Ovary (tissue), 9 donors: ENCODE results near the gene CBFB. TPM values are rescaled to one million over a fixed set of nuclear protein-coding genes. Genes with fewer than 3 reads are reported as not detected.
A peak's percentile ranks its signal among the peaks of the same experiment; 100 is the strongest.

Experiments used
- DNase-seq, 5 donors: peaks; one replicate each; pipeline ENCODE4 v3.0.0-alpha.2; 2019 to 2020
- H3K27ac ChIP-seq, 2 donors: fragments of 200-600 bp; one replicate each; pipeline versions ENCODE4 v1.5.1 to v1.8.0; 2019 to 2022
- H3K27me3 ChIP-seq: fragments of 200-600 bp; one replicate; pipeline ENCODE4 v1.8.0; 2022
- H3K36me3 ChIP-seq: fragments of 200-600 bp; sonication (generic); one replicate; pipeline ENCODE4 v1.5.1; 2019
- H3K4me1 ChIP-seq: one replicate; pipeline ENCODE4 v1.8.1; 2013; ENCODE audit warnings: mild to moderate bottlenecking, moderate library complexity; ENCODE audit not compliant: insufficient read depth
- H3K4me3 ChIP-seq: fragments of 200-600 bp; sonication (generic); one replicate; pipeline ENCODE4 v1.5.1; 2017
- H3K9me3 ChIP-seq, 2 donors: fragments of 200-600 bp in 1 of 2; sonication (generic) in 1 of 2; one replicate each; pipeline versions ENCODE4 v1.5.1 to v1.8.1; 2013 to 2019; ENCODE audit warnings: mild to moderate bottlenecking in 1 of 2, moderate library complexity in 1 of 2
- EP300 ChIP-seq: sonication (generic); formaldehyde crosslinking; IDR thresholded peaks from one replicate; pipeline ENCODE4 v1.6.1; 2017; ENCODE audit warnings: antibody characterized with exemption
- POLR2A ChIP-seq: fragments of 450-650 bp; IDR thresholded peaks from one replicate; pipeline ENCODE4 v1.6.1; 2017; ENCODE audit warnings: antibody characterized with exemption, mild to moderate bottlenecking, moderate library complexity
- WGBS, 3 donors: extraction: QIAGEN DNeasy Blood & Tissue Kit in 1 of 3; methylation state at CpG; one replicate each; pipeline versions ENCODE4 v1.1.5 to v1.1.7; 2013 to 2017; 5-methylcytosine and 5-hydroxymethylcytosine counted together
- intact Hi-C, 4 donors: fragments of 100-400 bp; cut with DNase I; formaldehyde crosslinking; loops; one replicate each; pipeline versions ENCODE4 v1.11.0 to v1.15.1; 2022 to 2023
- polyA plus RNA-seq, 2 donors: library from polyadenylated mRNA; stranded (reverse); fragments of 200-250 nt in 1 of 2; fragments of 350-450 nt in 1 of 2; fragmentation: Illumina TruSeq in 1 of 2; extraction: RNeasy Lipid Tissue Mini Kit (QIAGEN cat#74804) in 1 of 2; gene quantifications; one replicate each; pipeline ENCODE4 v1.2.3, GENCODE V29; 2013 to 2014
- total RNA-seq, 7 donors: library from RNA; depleted of rRNA in 2 of 7; stranded (reverse); fragments of >200 nt in 2 of 7; fragmentation: NEBNext Ultra II Directional in 3 of 7; extraction: Animal tissue kit (Norgen Biotek cat#: 25700) in 3 of 7; gene quantifications; one replicate each; pipeline versions ENCODE4 v1.1.0 to v1.2.4, GENCODE V29; 2016 to 2023
- TF ChIP-seq, protein P1 (sequence below), 3 donors: fragments of 450-650 bp in 2 of 3; fragments of 200-600 bp in 1 of 3; IDR thresholded peaks; one replicate each; pipeline versions ENCODE4 v1.5.1 to v1.8.0; 2016 to 2022; ENCODE audit warnings: antibody characterized with exemption in 3 of 3, mild to moderate bottlenecking in 1 of 3
- donor health status: DM: no; HTN: no; CAD: no; lungs with moderate emphysema.
- donor health status: DM: no; HTN: no; CAD: no.
- donor health status: Bipolar disorder and iron deficiency.
- donor health status: DM: yes; HTN: yes; CAD: no.
- donor health status: DM: no; HTN: no; CAD: no.
- donor health status: DM: yes; HTN: yes; CAD: no.

CBFB gene
- total and polyA plus RNA-seq, 9 donors: 19.2 to 58.3 (median 46.7) TPM

DNA sequence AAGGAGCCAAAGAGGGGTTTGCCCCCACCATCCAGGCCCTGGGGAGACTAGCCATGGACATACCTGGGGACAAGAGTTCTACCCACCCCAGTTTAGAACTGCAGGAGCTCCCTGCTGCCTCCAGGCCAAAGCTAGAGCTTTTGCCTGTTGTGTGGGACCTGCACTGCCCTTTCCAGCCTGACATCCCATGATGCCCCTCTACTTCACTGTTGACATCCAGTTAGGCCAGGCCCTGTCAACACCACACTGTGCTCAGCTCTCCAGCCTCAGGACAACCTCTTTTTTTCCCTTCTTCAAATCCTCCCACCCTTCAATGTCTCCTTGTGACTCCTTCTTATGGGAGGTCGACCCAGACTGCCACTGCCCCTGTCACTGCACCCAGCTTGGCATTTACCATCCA lies 19.8 kb upstream of the CBFB start:
- TF ChIP-seq EP300 (no peak), POLR2A (no peak)
- TF ChIP-seq, protein P1, sequence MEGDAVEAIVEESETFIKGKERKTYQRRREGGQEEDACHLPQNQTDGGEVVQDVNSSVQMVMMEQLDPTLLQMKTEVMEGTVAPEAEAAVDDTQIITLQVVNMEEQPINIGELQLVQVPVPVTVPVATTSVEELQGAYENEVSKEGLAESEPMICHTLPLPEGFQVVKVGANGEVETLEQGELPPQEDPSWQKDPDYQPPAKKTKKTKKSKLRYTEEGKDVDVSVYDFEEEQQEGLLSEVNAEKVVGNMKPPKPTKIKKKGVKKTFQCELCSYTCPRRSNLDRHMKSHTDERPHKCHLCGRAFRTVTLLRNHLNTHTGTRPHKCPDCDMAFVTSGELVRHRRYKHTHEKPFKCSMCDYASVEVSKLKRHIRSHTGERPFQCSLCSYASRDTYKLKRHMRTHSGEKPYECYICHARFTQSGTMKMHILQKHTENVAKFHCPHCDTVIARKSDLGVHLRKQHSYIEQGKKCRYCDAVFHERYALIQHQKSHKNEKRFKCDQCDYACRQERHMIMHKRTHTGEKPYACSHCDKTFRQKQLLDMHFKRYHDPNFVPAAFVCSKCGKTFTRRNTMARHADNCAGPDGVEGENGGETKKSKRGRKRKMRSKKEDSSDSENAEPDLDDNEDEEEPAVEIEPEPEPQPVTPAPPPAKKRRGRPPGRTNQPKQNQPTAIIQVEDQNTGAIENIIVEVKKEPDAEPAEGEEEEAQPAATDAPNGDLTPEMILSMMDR (IDR thresholded peaks at IDR 0.05): no peak
- WGBS, 3 donors: 73 to 86% (median 78%) methylated on average over 1 of the region's 1 CpG
- Histone ChIP-seq H3K4me1 (peaks cover 4% of the 10 kb centered on the region), H3K4me3 (no peak overlapping the region), H3K27me3 (no peaks in the 10 kb centered on the region), H3K36me3 (no peaks in the 10 kb centered on the region), H3K9me3 (no peaks in the 10 kb centered on the region), H3K27ac (no peak overlapping the region)
- no peak for DNase-seq
- intact Hi-C loops: no loop called here

- Histone ChIP-seq H3K4me1 (peaks cover 6% of the 10 kb centered on the region), H3K36me3 (no peaks in the 10 kb centered on the region), H3K27ac (no peak overlapping the region), H3K27me3 (no peaks in the 10 kb centered on the region), H3K9me3 (no peaks in the 10 kb centered on the region), H3K4me3 (no peak overlapping the region)
- intact Hi-C loops: no loop called here
- 75 to 92% (median 86%) methylated on average over 2 of the region's 2 CpGs for WGBS, 3 donors
- TF ChIP-seq, protein P1 (IDR thresholded peaks at IDR 0.05): no peak
- TF ChIP-seq EP300: no peak
- no peak for TF ChIP-seq POLR2A
- no peak for DNase-seq
Measured at GRCh38 chr16:67011274-67011673, 17.7 kb upstream of the CBFB start.

- DNase-seq: peak in 3 of 5 donors; percentile 41 to 56 (median 50)
- Histone ChIP-seq H3K27me3 (no peaks in the 10 kb centered on the region), H3K4me3 (peak overlapping the region; percentile 48), H3K9me3 (no peaks in the 10 kb centered on the region), H3K4me1 (peaks cover 6% of the 10 kb centered on the region), H3K36me3 (no peaks in the 10 kb centered on the region), H3K27ac (peak overlapping the region; percentile 56 to 76)
- TF ChIP-seq POLR2A (no peak), EP300 (no peak)
- TF ChIP-seq, protein P1 (IDR thresholded peaks at IDR 0.05): no peak
- 4 to 6% (median 6%) methylated on average over 13 to 21 of the region's 21 CpGs for WGBS, 3 donors
- intact Hi-C loops: no loop called here
Measured at GRCh38 chr16:67013233-67013822, 15.6 kb upstream of the CBFB start.

DNA sequence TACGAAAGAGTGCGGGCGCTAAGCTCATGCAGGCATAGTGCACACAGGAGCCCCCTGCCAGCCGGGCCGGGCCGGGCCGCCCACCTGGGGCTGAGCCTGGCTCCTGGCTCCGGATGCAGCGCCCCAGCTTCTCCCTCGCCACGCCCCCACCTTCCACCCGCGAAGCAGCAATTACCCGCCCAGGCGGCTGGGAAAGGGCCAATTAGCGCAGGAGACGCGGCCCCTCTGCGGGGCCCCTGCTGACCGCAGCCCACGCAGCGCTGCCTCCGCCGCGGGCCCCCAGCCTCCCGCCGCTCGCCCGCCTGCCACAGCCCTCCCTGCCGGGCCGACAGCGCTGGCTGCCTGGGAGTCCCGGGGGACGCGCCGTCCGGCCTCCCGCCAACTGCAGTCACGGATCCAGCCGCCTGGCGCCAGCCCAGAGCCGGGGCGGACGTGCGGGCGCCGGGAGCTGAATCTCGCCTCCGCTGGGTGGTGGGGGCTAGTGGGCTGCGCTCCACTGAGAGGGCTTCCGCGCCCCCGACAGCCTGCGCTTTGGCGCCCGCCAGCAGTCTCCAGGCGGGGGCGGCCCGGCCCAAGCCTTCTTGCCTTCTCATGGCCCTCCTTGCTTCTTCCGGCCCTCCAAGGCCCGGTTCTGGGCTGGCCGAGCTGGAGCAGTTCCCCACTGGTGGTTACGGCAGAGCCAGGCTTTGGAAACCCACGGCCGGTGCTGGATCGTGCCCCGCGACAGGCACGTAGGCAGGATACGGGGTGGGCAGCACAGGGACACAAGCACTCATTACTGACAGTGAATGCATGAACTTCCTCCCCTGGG lies 14.9 kb upstream of the CBFB start:
- DNase-seq: peak; percentile 89 to 95 (median 93)
- peak overlapping the region; percentile 48 for H3K4me3 ChIP-seq
- H3K27ac ChIP-seq: peak overlapping the region; percentile 56 to 76
- H3K36me3 ChIP-seq: no peaks in the 10 kb centered on the region
- H3K4me1 ChIP-seq: peaks cover 6% of the 10 kb centered on the region
- H3K9me3 ChIP-seq: no peaks in the 10 kb centered on the region
- intact Hi-C loops: no loop called here
- 0 to 1% (median 1%) methylated on average over 37 to 70 of the region's 70 CpGs for WGBS, 3 donors
- H3K27me3 ChIP-seq: no peaks in the 10 kb centered on the region
- no peak for TF ChIP-seq EP300
- TF ChIP-seq, protein P1 (IDR thresholded peaks at IDR 0.05): peak in 2 of 3 donors; percentile 39 to 60
